SK-N-SH (cell line): ENCODE measurements around the gene HSF4. TPM values are rescaled to one million over a fixed set of nuclear protein-coding genes. Genes with fewer than 3 reads are reported as not detected.

Source experiments
- CHD2 ChIP-seq: fragments of 150-350 bp; IDR thresholded peaks from 2 replicates; pipeline ENCODE4 v1.6.1; 2018; ENCODE audit warnings: low read length; ENCODE audit not compliant: partially characterized antibody
- ELF1 ChIP-seq: IDR thresholded peaks from 2 replicates; pipeline ENCODE4 v1.4.0; 2012
- EP300 ChIP-seq, 2 experiments: IDR thresholded peaks; 2 replicates each; pipeline versions ENCODE4 v1.4.0 to v1.6.1; 2012; ENCODE audit warnings: borderline replicate concordance in 1 of 2, low read depth in 1 of 2, low read length in 1 of 2
- EZH2phosphoT487 ChIP-seq: fragments of 200-600 bp; sonication (generic); IDR thresholded peaks from 2 replicates; pipeline ENCODE4 v1.6.1; 2017; ENCODE audit warnings: low read depth, mixed run types, mild to moderate bottlenecking, antibody characterized with exemption, moderate library complexity, borderline replicate concordance
- FOSL2 ChIP-seq: IDR thresholded peaks from 2 replicates; pipeline ENCODE4 v1.4.0; 2012; ENCODE audit warnings: low read depth, mild to moderate bottlenecking, moderate library complexity, borderline replicate concordance
- FOXJ3 ChIP-seq: sonication (generic); formaldehyde crosslinking; IDR thresholded peaks from 2 replicates; pipeline ENCODE4 v1.5.1; 2020; ENCODE audit warnings: mild to moderate bottlenecking, missing genetic modification reagents
- FOXM1 ChIP-seq: IDR thresholded peaks from 2 replicates; pipeline ENCODE4 v1.4.0; 2012; ENCODE audit warnings: low read depth, mild to moderate bottlenecking
- GATA2 ChIP-seq: sonication (generic); formaldehyde crosslinking; IDR thresholded peaks from 2 replicates; pipeline ENCODE4 v1.5.0; 2020; ENCODE audit warnings: mild to moderate bottlenecking, missing genetic modification reagents
- JUND ChIP-seq: IDR thresholded peaks from 2 replicates; pipeline ENCODE4 v1.4.0; 2012
- MEF2A ChIP-seq: IDR thresholded peaks from 2 replicates; pipeline ENCODE4 v1.4.0; 2012; ENCODE audit warnings: low read depth, borderline replicate concordance
- MXI1 ChIP-seq: IDR thresholded peaks from 2 replicates; pipeline ENCODE4 v1.6.1; 2012; ENCODE audit warnings: mild to moderate bottlenecking, low read depth, low read length, improper control_type of control experiment
- POLR2AphosphoS5 ChIP-seq: IDR thresholded peaks from 2 replicates; pipeline ENCODE4 v1.6.1; 2012; ENCODE audit warnings: low read depth, low read length
- RXRA ChIP-seq: IDR thresholded peaks from 2 replicates; pipeline ENCODE4 v1.4.0; 2012; ENCODE audit warnings: low read depth, mild to moderate bottlenecking, borderline replicate concordance
- SIN3A ChIP-seq: IDR thresholded peaks from 2 replicates; pipeline ENCODE4 v1.6.1; 2012; ENCODE audit warnings: low read depth, mild to moderate bottlenecking, low read length, moderate library complexity, borderline replicate concordance
- TCF12 ChIP-seq: IDR thresholded peaks from 2 replicates; pipeline ENCODE4 v1.4.0; 2012
- TEAD4 ChIP-seq: IDR thresholded peaks from 2 replicates; pipeline ENCODE4 v1.4.0; 2012; ENCODE audit warnings: mild to moderate bottlenecking, borderline replicate concordance; ENCODE audit not compliant: insufficient read depth
- polyA plus RNA-seq, 3 experiments: library from polyadenylated mRNA; depleted of rRNA; stranded (reverse); fragments of >200 nt; gene quantifications; 2 replicates each; pipeline ENCODE4 v1.2.3, GENCODE V29; 2012
- TF ChIP-seq, protein P1 (sequence below): fragments of 150-350 bp; IDR thresholded peaks from 2 replicates; pipeline ENCODE4 v1.6.1; 2017; ENCODE audit warnings: antibody characterized with exemption, low read length, low read depth, borderline replicate concordance
- TF ChIP-seq, protein P2 (sequence below): fragments of 150-350 bp; IDR thresholded peaks from 2 replicates; pipeline ENCODE4 v1.6.1; 2016; ENCODE audit warnings: mild to moderate bottlenecking, low read depth, low read length
- TF ChIP-seq, protein P3 (sequence below): IDR thresholded peaks from 2 replicates; pipeline ENCODE4 v1.4.0; 2012; ENCODE audit warnings: low read depth, borderline replicate concordance
- TF ChIP-seq, protein P4 (sequence below): IDR thresholded peaks from 2 replicates; pipeline ENCODE4 v1.4.0; 2012; ENCODE audit warnings: low read depth
- TF ChIP-seq, protein P5 (sequence below): IDR thresholded peaks from 2 replicates; pipeline ENCODE4 v1.6.1; 2012; ENCODE audit warnings: mild to moderate bottlenecking, low read depth, low read length, moderate library complexity

The HSF4 gene
- polyA plus RNA-seq, 1 of the 3 experiments (the other 2 are of a cell fraction): 33.4 TPM

DNA sequence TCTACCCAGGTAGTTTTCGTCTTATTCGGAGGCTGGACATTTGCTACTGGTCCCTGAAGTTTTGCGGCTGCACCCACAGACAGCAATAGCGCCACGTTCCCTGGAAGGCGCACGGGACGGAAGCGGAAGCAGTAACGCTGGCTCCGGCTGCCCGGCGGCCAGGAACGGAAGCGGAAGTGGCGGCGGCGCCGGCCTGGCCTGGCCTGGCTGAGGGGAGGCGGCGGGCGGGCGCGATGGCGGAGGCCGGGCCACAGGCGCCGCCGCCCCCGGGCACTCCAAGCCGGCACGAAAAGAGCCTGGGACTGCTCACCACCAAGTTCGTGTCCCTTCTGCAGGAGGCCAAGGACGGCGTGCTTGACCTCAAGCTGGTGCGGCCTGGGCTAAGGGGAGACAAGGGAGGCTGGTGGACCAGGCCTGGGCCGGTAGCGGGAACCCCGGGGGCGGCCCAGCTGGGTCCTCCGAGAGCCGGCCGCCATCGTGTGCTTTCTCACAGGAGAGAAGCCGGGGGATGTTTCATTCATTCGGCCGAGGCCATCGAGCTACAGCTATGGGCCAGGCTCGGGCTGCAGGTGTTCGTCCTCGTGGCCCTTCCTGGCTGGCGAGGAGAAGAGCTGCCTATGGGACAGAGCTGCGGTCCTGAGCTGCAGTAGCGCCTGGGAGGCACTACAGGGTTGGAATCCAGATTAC, 27.6 kb downstream of the HSF4 start, which contains the start of gene E2F4 (continued):
- TF ChIP-seq, protein P1, sequence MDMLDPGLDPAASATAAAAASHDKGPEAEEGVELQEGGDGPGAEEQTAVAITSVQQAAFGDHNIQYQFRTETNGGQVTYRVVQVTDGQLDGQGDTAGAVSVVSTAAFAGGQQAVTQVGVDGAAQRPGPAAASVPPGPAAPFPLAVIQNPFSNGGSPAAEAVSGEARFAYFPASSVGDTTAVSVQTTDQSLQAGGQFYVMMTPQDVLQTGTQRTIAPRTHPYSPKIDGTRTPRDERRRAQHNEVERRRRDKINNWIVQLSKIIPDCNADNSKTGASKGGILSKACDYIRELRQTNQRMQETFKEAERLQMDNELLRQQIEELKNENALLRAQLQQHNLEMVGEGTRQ: no peak
- TF ChIP-seq CHD2 (peak; percentile 64), FOXM1 (no peak), RXRA (no peak), TCF12 (no peak; the same call in 1 of the 2 replicates), MXI1 (peak; percentile 50), SIN3A (0 out of 2 replicates have a peak, but pooled peaks have one; percentile 37), FOXJ3 (CRISPR knock-in tag) (no peak), ELF1 (peak; percentile 96), EP300 (IDR thresholded peaks at IDR 0.05; ENCODE audit: borderline replicate concordance in 1 of 2, low read depth in 1 of 2, low read length in 1 of 2) (0 out of 4 replicates have a peak, but pooled peaks of 1 of the 2 experiments have one; percentile 10), JUND (no peak), GATA2 (CRISPR knock-in tag) (no peak), EZH2phosphoT487 (no peak), MEF2A (no peak), TEAD4 (no peak), POLR2AphosphoS5 (peak; percentile 44; the same call in 1 of the 2 replicates), FOSL2 (no peak)
- TF ChIP-seq, protein P2, sequence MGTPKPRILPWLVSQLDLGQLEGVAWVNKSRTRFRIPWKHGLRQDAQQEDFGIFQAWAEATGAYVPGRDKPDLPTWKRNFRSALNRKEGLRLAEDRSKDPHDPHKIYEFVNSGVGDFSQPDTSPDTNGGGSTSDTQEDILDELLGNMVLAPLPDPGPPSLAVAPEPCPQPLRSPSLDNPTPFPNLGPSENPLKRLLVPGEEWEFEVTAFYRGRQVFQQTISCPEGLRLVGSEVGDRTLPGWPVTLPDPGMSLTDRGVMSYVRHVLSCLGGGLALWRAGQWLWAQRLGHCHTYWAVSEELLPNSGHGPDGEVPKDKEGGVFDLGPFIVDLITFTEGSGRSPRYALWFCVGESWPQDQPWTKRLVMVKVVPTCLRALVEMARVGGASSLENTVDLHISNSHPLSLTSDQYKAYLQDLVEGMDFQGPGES: peak; percentile 98
- TF ChIP-seq, protein P3, sequence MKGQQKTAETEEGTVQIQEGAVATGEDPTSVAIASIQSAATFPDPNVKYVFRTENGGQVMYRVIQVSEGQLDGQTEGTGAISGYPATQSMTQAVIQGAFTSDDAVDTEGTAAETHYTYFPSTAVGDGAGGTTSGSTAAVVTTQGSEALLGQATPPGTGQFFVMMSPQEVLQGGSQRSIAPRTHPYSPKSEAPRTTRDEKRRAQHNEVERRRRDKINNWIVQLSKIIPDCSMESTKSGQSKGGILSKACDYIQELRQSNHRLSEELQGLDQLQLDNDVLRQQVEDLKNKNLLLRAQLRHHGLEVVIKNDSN: peak; percentile 40; the same call in 1 of the 2 replicates
- TF ChIP-seq, protein P4, sequence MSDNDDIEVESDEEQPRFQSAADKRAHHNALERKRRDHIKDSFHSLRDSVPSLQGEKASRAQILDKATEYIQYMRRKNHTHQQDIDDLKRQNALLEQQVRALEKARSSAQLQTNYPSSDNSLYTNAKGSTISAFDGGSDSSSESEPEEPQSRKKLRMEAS: peak; percentile 83
- TF ChIP-seq, protein P5, sequence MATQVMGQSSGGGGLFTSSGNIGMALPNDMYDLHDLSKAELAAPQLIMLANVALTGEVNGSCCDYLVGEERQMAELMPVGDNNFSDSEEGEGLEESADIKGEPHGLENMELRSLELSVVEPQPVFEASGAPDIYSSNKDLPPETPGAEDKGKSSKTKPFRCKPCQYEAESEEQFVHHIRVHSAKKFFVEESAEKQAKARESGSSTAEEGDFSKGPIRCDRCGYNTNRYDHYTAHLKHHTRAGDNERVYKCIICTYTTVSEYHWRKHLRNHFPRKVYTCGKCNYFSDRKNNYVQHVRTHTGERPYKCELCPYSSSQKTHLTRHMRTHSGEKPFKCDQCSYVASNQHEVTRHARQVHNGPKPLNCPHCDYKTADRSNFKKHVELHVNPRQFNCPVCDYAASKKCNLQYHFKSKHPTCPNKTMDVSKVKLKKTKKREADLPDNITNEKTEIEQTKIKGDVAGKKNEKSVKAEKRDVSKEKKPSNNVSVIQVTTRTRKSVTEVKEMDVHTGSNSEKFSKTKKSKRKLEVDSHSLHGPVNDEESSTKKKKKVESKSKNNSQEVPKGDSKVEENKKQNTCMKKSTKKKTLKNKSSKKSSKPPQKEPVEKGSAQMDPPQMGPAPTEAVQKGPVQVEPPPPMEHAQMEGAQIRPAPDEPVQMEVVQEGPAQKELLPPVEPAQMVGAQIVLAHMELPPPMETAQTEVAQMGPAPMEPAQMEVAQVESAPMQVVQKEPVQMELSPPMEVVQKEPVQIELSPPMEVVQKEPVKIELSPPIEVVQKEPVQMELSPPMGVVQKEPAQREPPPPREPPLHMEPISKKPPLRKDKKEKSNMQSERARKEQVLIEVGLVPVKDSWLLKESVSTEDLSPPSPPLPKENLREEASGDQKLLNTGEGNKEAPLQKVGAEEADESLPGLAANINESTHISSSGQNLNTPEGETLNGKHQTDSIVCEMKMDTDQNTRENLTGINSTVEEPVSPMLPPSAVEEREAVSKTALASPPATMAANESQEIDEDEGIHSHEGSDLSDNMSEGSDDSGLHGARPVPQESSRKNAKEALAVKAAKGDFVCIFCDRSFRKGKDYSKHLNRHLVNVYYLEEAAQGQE: no peak
